Measurements from ENCODE around the gene SH3TC1.

DNA sequence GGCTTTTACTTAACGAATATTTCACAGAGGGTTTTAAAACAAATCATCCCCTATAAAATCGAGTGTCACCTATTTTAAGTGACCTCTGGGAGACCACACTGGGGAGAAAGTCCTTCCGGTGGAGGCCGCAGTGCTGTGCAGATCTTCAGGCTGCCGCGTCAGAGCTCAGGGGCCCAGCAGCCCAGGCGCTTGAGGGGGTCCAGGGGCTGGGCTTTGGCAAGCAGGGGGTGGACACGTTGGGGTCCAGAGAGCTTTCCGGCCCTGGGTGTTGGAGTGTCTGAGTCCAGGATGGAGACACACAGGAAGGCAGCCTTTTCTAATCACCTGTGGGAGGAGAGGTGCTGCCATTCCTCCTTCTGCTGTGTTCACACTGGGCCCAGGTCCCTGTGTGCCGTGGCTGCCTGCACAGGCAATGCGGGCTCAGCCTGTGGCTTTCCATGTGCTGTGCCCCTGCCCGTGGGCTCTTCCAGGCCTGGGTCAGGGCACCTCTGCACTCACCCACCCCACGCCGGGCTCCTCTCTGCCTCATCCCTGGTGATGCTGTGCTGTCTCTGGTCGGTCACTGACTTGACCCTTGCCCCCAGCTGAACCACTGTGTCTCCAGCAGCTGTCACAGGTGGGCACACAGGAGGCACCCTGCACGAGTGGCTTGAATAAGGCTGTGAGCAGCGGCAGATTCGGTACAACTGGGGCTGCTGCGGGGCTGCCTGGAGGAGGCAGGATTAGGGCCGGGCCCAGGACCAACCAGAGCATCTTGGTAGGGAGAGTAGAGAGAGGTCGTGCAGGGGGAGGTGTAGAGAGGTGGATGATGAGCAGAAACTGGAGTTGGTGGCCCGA is 80.4 kb downstream of the SH3TC1 start:
- TF ChIP-seq, protein P1, sequence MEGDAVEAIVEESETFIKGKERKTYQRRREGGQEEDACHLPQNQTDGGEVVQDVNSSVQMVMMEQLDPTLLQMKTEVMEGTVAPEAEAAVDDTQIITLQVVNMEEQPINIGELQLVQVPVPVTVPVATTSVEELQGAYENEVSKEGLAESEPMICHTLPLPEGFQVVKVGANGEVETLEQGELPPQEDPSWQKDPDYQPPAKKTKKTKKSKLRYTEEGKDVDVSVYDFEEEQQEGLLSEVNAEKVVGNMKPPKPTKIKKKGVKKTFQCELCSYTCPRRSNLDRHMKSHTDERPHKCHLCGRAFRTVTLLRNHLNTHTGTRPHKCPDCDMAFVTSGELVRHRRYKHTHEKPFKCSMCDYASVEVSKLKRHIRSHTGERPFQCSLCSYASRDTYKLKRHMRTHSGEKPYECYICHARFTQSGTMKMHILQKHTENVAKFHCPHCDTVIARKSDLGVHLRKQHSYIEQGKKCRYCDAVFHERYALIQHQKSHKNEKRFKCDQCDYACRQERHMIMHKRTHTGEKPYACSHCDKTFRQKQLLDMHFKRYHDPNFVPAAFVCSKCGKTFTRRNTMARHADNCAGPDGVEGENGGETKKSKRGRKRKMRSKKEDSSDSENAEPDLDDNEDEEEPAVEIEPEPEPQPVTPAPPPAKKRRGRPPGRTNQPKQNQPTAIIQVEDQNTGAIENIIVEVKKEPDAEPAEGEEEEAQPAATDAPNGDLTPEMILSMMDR (IDR thresholded peaks at IDR 0.05; ENCODE audit: low read depth, low read length, poor library complexity, severe bottlenecking), result no peak
- TF ChIP-seq EZH2phosphoT487 (IDR thresholded peaks at IDR 0.05; ENCODE audit: borderline replicate concordance, low read length), result no peak
